Astrocyte (in vitro differentiated cells and primary cell): ENCODE results near the gene FBXL4. TPM values are rescaled to one million over a fixed set of nuclear protein-coding genes. Genes with fewer than 3 reads are reported as not detected.
A peak's percentile ranks its signal among the peaks of the same experiment; 100 is the strongest.

Source experiments
- DNase-seq: peaks from one replicate; pipeline ENCODE4 v3.0.0-alpha.2; 2010; ENCODE audit warnings: low read depth
- FAIRE-seq: peaks from 2 replicates; lab custom pipeline; 2011; peaks lifted over from hg19 to GRCh38; lab: Jason Lieb, UNC
- H2AFZ ChIP-seq: 2 replicates; pipeline ENCODE4 v1.6.0; 2012; ENCODE audit warnings: low read depth, low read length, inconsistent platforms
- H3K27ac ChIP-seq: 2 replicates; pipeline ENCODE4 v1.5.1; 2011; ENCODE audit warnings: low read depth, low read length, inconsistent platforms
- H3K27me3 ChIP-seq: 2 replicates; pipeline ENCODE4 v1.6.0; 2011; ENCODE audit warnings: low read length, inconsistent platforms; ENCODE audit not compliant: insufficient read depth
- H3K36me3 ChIP-seq: 2 replicates; pipeline ENCODE4 v1.5.1; 2011; ENCODE audit warnings: low read length, inconsistent platforms; ENCODE audit not compliant: insufficient read depth
- H3K4me1 ChIP-seq: 2 replicates; pipeline ENCODE4 v1.5.1; 2011; ENCODE audit warnings: low read length, inconsistent platforms; ENCODE audit not compliant: insufficient read depth
- H3K4me2 ChIP-seq: 2 replicates; pipeline ENCODE4 v1.6.0; 2012; ENCODE audit warnings: low read length, inconsistent platforms
- H3K4me3 ChIP-seq: 2 replicates; pipeline ENCODE4 v1.5.1; 2011; ENCODE audit warnings: low read depth, mild to moderate bottlenecking, low read length, inconsistent platforms; ENCODE audit not compliant: insufficient read depth
- H3K79me2 ChIP-seq: 2 replicates; pipeline ENCODE4 v1.6.0; 2012; ENCODE audit warnings: mild to moderate bottlenecking, low read length, inconsistent platforms; ENCODE audit not compliant: insufficient read depth
- H3K9ac ChIP-seq: 2 replicates; pipeline ENCODE4 v1.6.0; 2012; ENCODE audit warnings: mild to moderate bottlenecking, low read length, inconsistent platforms
- H3K9me3 ChIP-seq: 2 replicates; pipeline ENCODE4 v1.5.1; 2012; ENCODE audit warnings: low read depth, mild to moderate bottlenecking, low read length, inconsistent platforms; ENCODE audit not compliant: insufficient read depth
- H4K20me1 ChIP-seq: 2 replicates; pipeline ENCODE4 v1.6.0; 2012; ENCODE audit warnings: low read length, inconsistent platforms; ENCODE audit not compliant: insufficient read depth
- H3K27ac Mint-ChIP-seq: one replicate; pipeline ENCODE4 v1.8.0; 2021; ENCODE audit warnings: mild to moderate bottlenecking, mixed read lengths; ENCODE audit not compliant: unreplicated experiment
- H3K27me3 Mint-ChIP-seq: one replicate; pipeline ENCODE4 v1.8.0; 2021; ENCODE audit warnings: low read depth, mixed read lengths; ENCODE audit not compliant: unreplicated experiment
- H3K36me3 Mint-ChIP-seq: one replicate; pipeline ENCODE4 v1.8.0; 2021; ENCODE audit warnings: low read depth, mixed read lengths; ENCODE audit not compliant: unreplicated experiment
- H3K4me1 Mint-ChIP-seq: one replicate; pipeline ENCODE4 v1.8.0; 2021; ENCODE audit warnings: low read depth, mixed read lengths; ENCODE audit not compliant: unreplicated experiment
- H3K4me3 Mint-ChIP-seq: one replicate; pipeline ENCODE4 v1.8.0; 2021; ENCODE audit warnings: mild to moderate bottlenecking, moderate library complexity, mixed read lengths; ENCODE audit not compliant: unreplicated experiment
- H3K9me3 Mint-ChIP-seq: one replicate; pipeline ENCODE4 v1.8.0; 2021; ENCODE audit warnings: mild to moderate bottlenecking, mixed read lengths; ENCODE audit not compliant: unreplicated experiment
- EZH2 ChIP-seq: IDR thresholded peaks from 2 replicates; pipeline ENCODE4 v1.6.1; 2012; ENCODE audit warnings: mild to moderate bottlenecking, low read length, inconsistent platforms; ENCODE audit not compliant: insufficient read depth
- total RNA-seq: library from RNA; stranded (reverse); gene quantifications from 2 replicates; pipeline ENCODE4 v1.2.1, GENCODE V29; 2021
- TF ChIP-seq, protein P1 (sequence below): IDR thresholded peaks from 2 replicates; pipeline ENCODE4 v1.5.1; 2011; ENCODE audit warnings: low read depth, mild to moderate bottlenecking, inconsistent platforms, low read length, moderate library complexity; ENCODE audit not compliant: insufficient read depth

FBXL4 gene
- total RNA-seq, 1 donor from 2014 or later = 16.1 TPM

DNA sequence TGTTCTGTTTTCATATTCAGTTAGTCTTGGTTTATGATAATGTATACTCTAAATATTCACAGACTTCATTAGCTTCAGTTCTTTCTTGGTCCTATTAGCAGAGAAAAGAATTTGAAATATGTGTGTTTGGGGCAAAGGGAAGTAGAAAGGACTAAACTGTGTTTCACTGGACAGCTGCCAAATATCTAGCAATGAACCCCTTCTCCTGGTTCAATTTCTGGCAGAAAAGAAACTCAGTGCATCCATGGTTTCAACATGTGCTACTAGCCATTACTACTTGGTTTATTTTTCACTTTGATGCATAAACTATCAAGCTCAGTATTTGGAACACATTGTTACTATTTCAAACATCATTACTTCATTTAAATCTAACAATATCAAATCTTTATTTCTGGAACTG, 43.6 kb downstream of the FBXL4 start:
- H2AFZ ChIP-seq = no peak overlapping the region
- peaks cover 3% of the 10 kb centered on the region for H3K36me3 ChIP-seq
- H4K20me1 ChIP-seq = no peaks in the 10 kb centered on the region
- Mint-ChIP-seq H3K9me3 (no peaks in the 10 kb centered on the region), H3K27ac (no peak overlapping the region), H3K27me3 (no peaks in the 10 kb centered on the region), H3K36me3 (peaks cover 18% of the 10 kb centered on the region), H3K4me3 (no peak overlapping the region), H3K4me1 (peaks cover 12% of the 10 kb centered on the region)
- TF ChIP-seq EZH2 = no peak
- TF ChIP-seq, protein P1, sequence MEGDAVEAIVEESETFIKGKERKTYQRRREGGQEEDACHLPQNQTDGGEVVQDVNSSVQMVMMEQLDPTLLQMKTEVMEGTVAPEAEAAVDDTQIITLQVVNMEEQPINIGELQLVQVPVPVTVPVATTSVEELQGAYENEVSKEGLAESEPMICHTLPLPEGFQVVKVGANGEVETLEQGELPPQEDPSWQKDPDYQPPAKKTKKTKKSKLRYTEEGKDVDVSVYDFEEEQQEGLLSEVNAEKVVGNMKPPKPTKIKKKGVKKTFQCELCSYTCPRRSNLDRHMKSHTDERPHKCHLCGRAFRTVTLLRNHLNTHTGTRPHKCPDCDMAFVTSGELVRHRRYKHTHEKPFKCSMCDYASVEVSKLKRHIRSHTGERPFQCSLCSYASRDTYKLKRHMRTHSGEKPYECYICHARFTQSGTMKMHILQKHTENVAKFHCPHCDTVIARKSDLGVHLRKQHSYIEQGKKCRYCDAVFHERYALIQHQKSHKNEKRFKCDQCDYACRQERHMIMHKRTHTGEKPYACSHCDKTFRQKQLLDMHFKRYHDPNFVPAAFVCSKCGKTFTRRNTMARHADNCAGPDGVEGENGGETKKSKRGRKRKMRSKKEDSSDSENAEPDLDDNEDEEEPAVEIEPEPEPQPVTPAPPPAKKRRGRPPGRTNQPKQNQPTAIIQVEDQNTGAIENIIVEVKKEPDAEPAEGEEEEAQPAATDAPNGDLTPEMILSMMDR = no peak
- no peak for DNase-seq
- no peak overlapping the region for H3K4me2 ChIP-seq
- FAIRE-seq = no peak
- no peak overlapping the region for H3K4me3 ChIP-seq
- no peak overlapping the region for H3K27ac ChIP-seq
- H3K9ac ChIP-seq = no peak overlapping the region
- H3K9me3 ChIP-seq = no peaks in the 10 kb centered on the region
- H3K27me3 ChIP-seq = no peaks in the 10 kb centered on the region
- no peaks in the 10 kb centered on the region for H3K4me1 ChIP-seq
- no peaks in the 10 kb centered on the region for H3K79me2 ChIP-seq

DNA sequence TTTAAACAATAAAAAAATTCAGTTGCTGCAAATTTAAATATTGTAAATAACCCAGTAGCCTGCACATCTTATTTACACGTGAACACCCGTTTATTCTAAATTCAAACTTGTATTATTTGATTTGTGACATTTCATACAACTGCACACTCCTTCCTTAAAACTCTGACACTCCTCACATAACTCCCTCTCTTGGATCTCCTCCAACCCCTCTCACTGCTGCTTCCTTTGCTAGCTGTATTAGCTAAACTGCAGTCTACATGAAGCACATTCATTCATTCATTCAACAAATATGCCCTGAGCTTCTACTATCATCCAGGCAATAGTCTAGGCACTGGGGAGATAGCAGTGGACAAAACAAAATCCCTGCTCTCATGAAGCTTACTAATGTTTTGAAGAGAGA, 47.0 kb downstream of the FBXL4 start:
- Histone ChIP-seq H4K20me1 (no peaks in the 10 kb centered on the region), H3K9me3 (no peaks in the 10 kb centered on the region), H3K4me1 (no peaks in the 10 kb centered on the region), H2AFZ (no peak overlapping the region), H3K36me3 (peaks cover 3% of the 10 kb centered on the region), H3K4me3 (no peak overlapping the region), H3K27me3 (no peaks in the 10 kb centered on the region), H3K9ac (no peak overlapping the region), H3K4me2 (no peak overlapping the region), H3K79me2 (no peaks in the 10 kb centered on the region), H3K27ac (no peak overlapping the region)
- no peak for FAIRE-seq
- H3K4me1 Mint-ChIP-seq = peaks cover 15% of the 10 kb centered on the region
- no peak overlapping the region for H3K4me3 Mint-ChIP-seq
- no peaks in the 10 kb centered on the region for H3K9me3 Mint-ChIP-seq
- H3K27me3 Mint-ChIP-seq = no peaks in the 10 kb centered on the region
- peaks cover 19% of the 10 kb centered on the region for H3K36me3 Mint-ChIP-seq
- no peak for DNase-seq
- no peak overlapping the region for H3K27ac Mint-ChIP-seq
- no peak for TF ChIP-seq EZH2
- TF ChIP-seq, protein P1 = no peak

DNA sequence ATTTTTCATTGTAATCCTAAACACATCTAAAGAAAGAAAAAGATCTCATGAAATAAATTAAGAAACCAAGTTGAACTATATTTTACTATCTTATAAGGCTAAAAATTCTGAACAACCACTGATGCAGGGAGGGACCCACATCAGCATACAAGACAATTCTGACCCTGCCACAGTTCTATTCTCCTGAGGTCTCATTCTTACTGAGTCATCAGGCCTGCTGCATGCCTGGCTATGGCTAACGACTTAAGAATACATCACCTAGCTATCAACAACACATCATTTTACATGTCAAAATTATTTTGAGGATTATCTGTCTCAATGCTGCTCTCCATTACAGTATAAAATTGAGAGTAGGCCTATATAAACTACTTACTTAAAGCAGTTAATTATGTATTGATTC, 52.9 kb downstream of the FBXL4 start:
- Histone ChIP-seq H3K27me3 (no peaks in the 10 kb centered on the region), H2AFZ (no peak overlapping the region), H3K4me2 (no peak overlapping the region), H3K4me3 (no peak overlapping the region), H3K27ac (no peak overlapping the region), H3K36me3 (no peaks in the 10 kb centered on the region), H3K4me1 (no peaks in the 10 kb centered on the region), H4K20me1 (no peaks in the 10 kb centered on the region), H3K9ac (no peak overlapping the region), H3K9me3 (no peaks in the 10 kb centered on the region), H3K79me2 (no peaks in the 10 kb centered on the region)
- H3K36me3 Mint-ChIP-seq = peaks cover 12% of the 10 kb centered on the region
- H3K27ac Mint-ChIP-seq = no peak overlapping the region
- DNase-seq (peak; percentile 31), FAIRE-seq (no peak)
- H3K4me3 Mint-ChIP-seq = no peak overlapping the region
- no peaks in the 10 kb centered on the region for H3K9me3 Mint-ChIP-seq
- no peaks in the 10 kb centered on the region for H3K27me3 Mint-ChIP-seq
- TF ChIP-seq, protein P1 = no peak
- TF ChIP-seq EZH2 = no peak
- peaks cover 8% of the 10 kb centered on the region for H3K4me1 Mint-ChIP-seq
